Measurements from ENCODE around the gene BPIFB6. TPM values are rescaled to one million over a fixed set of nuclear protein-coding genes. Genes with fewer than 3 reads are reported as not detected.

Gene BPIFB6
- total RNA-seq, 1 donor from 2014 or later: not detected

- intact Hi-C loops (cut with micrococcal nuclease): no loop called here
- Mint-ChIP-seq H3K4me1 (ENCODE audit: low read depth) (no peaks in the 10 kb centered on the region), H3K36me3 (ENCODE audit: low read depth) (no peaks in the 10 kb centered on the region), H3K4me3 (no peak overlapping the region), H3K9me3 (no peaks in the 10 kb centered on the region), H3K27ac (no peak overlapping the region), H3K27me3 (ENCODE audit: insufficient read depth) (no peaks in the 10 kb centered on the region)
- no peak for DNase-seq (ENCODE audit: low spot score)
Observed at GRCh38 chr20:33025318-33025876, 6.1 kb upstream of the BPIFB6 start.

GRCh38 chr20:33026072-33026778, 5.2 kb upstream of the BPIFB6 start:
- Mint-ChIP-seq H3K9me3 (no peaks in the 10 kb centered on the region), H3K27me3 (ENCODE audit: insufficient read depth) (no peaks in the 10 kb centered on the region), H3K4me3 (no peak overlapping the region), H3K4me1 (ENCODE audit: low read depth) (no peaks in the 10 kb centered on the region), H3K27ac (no peak overlapping the region), H3K36me3 (ENCODE audit: low read depth) (no peaks in the 10 kb centered on the region)
- no peak for DNase-seq (ENCODE audit: low spot score)
- intact Hi-C loops (cut with micrococcal nuclease): no loop called here

GRCh38 chr20:33026779-33027759, 4.4 kb upstream of the BPIFB6 start:
- H3K4me3 Mint-ChIP-seq: no peak overlapping the region
- DNase-seq (ENCODE audit: low spot score): no peak
- intact Hi-C loops (cut with micrococcal nuclease): no loop called here
- H3K9me3 Mint-ChIP-seq: no peaks in the 10 kb centered on the region
- no peak overlapping the region for H3K27ac Mint-ChIP-seq
- H3K36me3 Mint-ChIP-seq (ENCODE audit: low read depth): no peaks in the 10 kb centered on the region
- no peaks in the 10 kb centered on the region for H3K27me3 Mint-ChIP-seq (ENCODE audit: insufficient read depth)
- H3K4me1 Mint-ChIP-seq (ENCODE audit: low read depth): no peaks in the 10 kb centered on the region

- Mint-ChIP-seq H3K9me3 (no peaks in the 10 kb centered on the region), H3K36me3 (ENCODE audit: low read depth) (no peaks in the 10 kb centered on the region), H3K4me3 (no peak overlapping the region), H3K27me3 (ENCODE audit: insufficient read depth) (no peaks in the 10 kb centered on the region), H3K4me1 (ENCODE audit: low read depth) (no peaks in the 10 kb centered on the region), H3K27ac (no peak overlapping the region)
- intact Hi-C loops (cut with micrococcal nuclease): no loop called here
- DNase-seq (ENCODE audit: low spot score): no peak
Observed at GRCh38 chr20:33027769-33028751, 3.4 kb upstream of the BPIFB6 start.

- DNase-seq (ENCODE audit: low spot score): no peak
- Mint-ChIP-seq H3K27me3 (ENCODE audit: insufficient read depth) (no peaks in the 10 kb centered on the region), H3K9me3 (no peaks in the 10 kb centered on the region), H3K36me3 (ENCODE audit: low read depth) (no peaks in the 10 kb centered on the region), H3K4me3 (no peak overlapping the region), H3K4me1 (ENCODE audit: low read depth) (no peaks in the 10 kb centered on the region), H3K27ac (no peak overlapping the region)
- intact Hi-C loops (cut with micrococcal nuclease): no loop called here
Observed at GRCh38 chr20:33028875-33029274, 2.6 kb upstream of the BPIFB6 start.

- DNase-seq (ENCODE audit: low spot score): no peak
- H3K9me3 Mint-ChIP-seq: no peaks in the 10 kb centered on the region
- no peaks in the 10 kb centered on the region for H3K4me1 Mint-ChIP-seq (ENCODE audit: low read depth)
- no peaks in the 10 kb centered on the region for H3K36me3 Mint-ChIP-seq (ENCODE audit: low read depth)
- no peaks in the 10 kb centered on the region for H3K27me3 Mint-ChIP-seq (ENCODE audit: insufficient read depth)
- H3K4me3 Mint-ChIP-seq: no peak overlapping the region
- intact Hi-C loops (cut with micrococcal nuclease): no loop called here
- no peak overlapping the region for H3K27ac Mint-ChIP-seq
Observed at GRCh38 chr20:33030076-33030475, 1.4 kb upstream of the BPIFB6 start.

GRCh38 chr20:33030569-33030968, 879 bp upstream of the BPIFB6 start:
- Mint-ChIP-seq H3K4me3 (no peak overlapping the region), H3K27ac (no peak overlapping the region), H3K9me3 (no peaks in the 10 kb centered on the region), H3K4me1 (ENCODE audit: low read depth) (no peaks in the 10 kb centered on the region), H3K36me3 (ENCODE audit: low read depth) (no peaks in the 10 kb centered on the region), H3K27me3 (ENCODE audit: insufficient read depth) (no peaks in the 10 kb centered on the region)
- intact Hi-C loops (cut with micrococcal nuclease): no loop called here
- DNase-seq (ENCODE audit: low spot score): no peak

- no peak for DNase-seq (ENCODE audit: low spot score)
- H3K9me3 Mint-ChIP-seq: no peaks in the 10 kb centered on the region
- no peak overlapping the region for H3K27ac Mint-ChIP-seq
- intact Hi-C loops (cut with micrococcal nuclease): no loop called here
- no peaks in the 10 kb centered on the region for H3K27me3 Mint-ChIP-seq (ENCODE audit: insufficient read depth)
- no peaks in the 10 kb centered on the region for H3K4me1 Mint-ChIP-seq (ENCODE audit: low read depth)
- H3K4me3 Mint-ChIP-seq: no peak overlapping the region
- no peaks in the 10 kb centered on the region for H3K36me3 Mint-ChIP-seq (ENCODE audit: low read depth)
Observed at GRCh38 chr20:33032555-33032954, 1.1 kb downstream of the BPIFB6 start.

- no peaks in the 10 kb centered on the region for H3K27me3 Mint-ChIP-seq (ENCODE audit: insufficient read depth)
- intact Hi-C loops (cut with micrococcal nuclease): no loop called here
- H3K36me3 Mint-ChIP-seq (ENCODE audit: low read depth): no peaks in the 10 kb centered on the region
- H3K4me3 Mint-ChIP-seq: no peak overlapping the region
- H3K9me3 Mint-ChIP-seq: no peaks in the 10 kb centered on the region
- no peak for DNase-seq (ENCODE audit: low spot score)
- H3K27ac Mint-ChIP-seq: no peak overlapping the region
- no peaks in the 10 kb centered on the region for H3K4me1 Mint-ChIP-seq (ENCODE audit: low read depth)
Observed at GRCh38 chr20:33033381-33033780, 1.9 kb downstream of the BPIFB6 start.

- intact Hi-C loops (cut with micrococcal nuclease): no loop called here
- DNase-seq (ENCODE audit: low spot score): no peak
- Mint-ChIP-seq H3K4me1 (ENCODE audit: low read depth) (no peaks in the 10 kb centered on the region), H3K9me3 (no peaks in the 10 kb centered on the region), H3K36me3 (ENCODE audit: low read depth) (no peaks in the 10 kb centered on the region), H3K27ac (no peak overlapping the region), H3K27me3 (ENCODE audit: insufficient read depth) (no peaks in the 10 kb centered on the region), H3K4me3 (no peak overlapping the region)
Observed at GRCh38 chr20:33034115-33034514, 2.7 kb downstream of the BPIFB6 start.

GRCh38 chr20:33034901-33035492, 3.5 kb downstream of the BPIFB6 start:
- Mint-ChIP-seq H3K27me3 (ENCODE audit: insufficient read depth) (no peaks in the 10 kb centered on the region), H3K4me1 (ENCODE audit: low read depth) (no peaks in the 10 kb centered on the region), H3K27ac (no peak overlapping the region), H3K9me3 (no peaks in the 10 kb centered on the region), H3K36me3 (ENCODE audit: low read depth) (no peaks in the 10 kb centered on the region), H3K4me3 (no peak overlapping the region)
- intact Hi-C loops (cut with micrococcal nuclease): no loop called here
- no peak for DNase-seq (ENCODE audit: low spot score)

- Mint-ChIP-seq H3K36me3 (ENCODE audit: low read depth) (no peaks in the 10 kb centered on the region), H3K27ac (no peak overlapping the region), H3K4me1 (ENCODE audit: low read depth) (no peaks in the 10 kb centered on the region), H3K4me3 (no peak overlapping the region), H3K9me3 (no peaks in the 10 kb centered on the region), H3K27me3 (ENCODE audit: insufficient read depth) (no peaks in the 10 kb centered on the region)
- DNase-seq (ENCODE audit: low spot score): no peak
- intact Hi-C loops (cut with micrococcal nuclease): no loop called here
Observed at GRCh38 chr20:33037456-33037855, 6.0 kb downstream of the BPIFB6 start.

Data from activated T-helper 1 cell treated with anti-CD3 and anti-CD28 coated beads, Interleukin-12 subunit alpha, Interleukin-12 subunit beta, Interleukin-2, Interleukin-4 antibody, amounts not matched to agents 30 ng/mL and 10 ng/mL and 1 ng/mL, durations not matched to agents 14 hours and 24 hours and 36 hours (primary cell).